DOHH2 (cell line): ENCODE measurements around the gene CNTN3.

ENCODE experiments used
- H3F3A ChIP-seq: fragments of 200-600 bp; sonication (generic), shearing (Covaris generic); 2 replicates; pipeline ENCODE4 v1.6.0; 2016; ENCODE audit warnings: antibody characterized with exemption, mild to moderate bottlenecking; ENCODE audit not compliant: control insufficient read depth, insufficient read depth
- H3K27ac ChIP-seq: fragments of 200-600 bp; sonication (generic); 2 replicates; pipeline ENCODE4 v1.5.1; 2014; ENCODE audit warnings: low read depth, mild to moderate bottlenecking, low read length, moderate library complexity
- H3K27me3 ChIP-seq: fragments of 200-600 bp; sonication (generic); 2 replicates; pipeline ENCODE4 v1.6.1; 2014; ENCODE audit warnings: mild to moderate bottlenecking, low read length, mixed read lengths; ENCODE audit not compliant: control insufficient read depth
- H3K36me3 ChIP-seq: fragments of 200-600 bp; sonication (generic); 2 replicates; pipeline ENCODE4 v1.6.1; 2014; ENCODE audit warnings: mild to moderate bottlenecking, low read length, moderate library complexity, mixed read lengths; ENCODE audit not compliant: control insufficient read depth
- H3K4me1 ChIP-seq: fragments of 200-600 bp; sonication (generic); 2 replicates; pipeline ENCODE4 v1.6.1; 2014; ENCODE audit warnings: mild to moderate bottlenecking, low read length, mixed read lengths; ENCODE audit not compliant: control insufficient read depth
- H3K4me2 ChIP-seq: fragments of 200-600 bp; sonication (generic); 2 replicates; pipeline ENCODE4 v1.6.0; 2014; ENCODE audit warnings: mild to moderate bottlenecking, low read length, moderate library complexity
- H3K4me3 ChIP-seq: fragments of 200-600 bp; sonication (generic); 2 replicates; pipeline ENCODE4 v1.5.1; 2014; ENCODE audit warnings: mild to moderate bottlenecking, low read length, mixed read lengths
- H3K79me2 ChIP-seq: fragments of 200-600 bp; sonication (generic); 2 replicates; pipeline ENCODE4 v1.6.1; 2014; ENCODE audit warnings: mild to moderate bottlenecking, low read length, mixed read lengths; ENCODE audit not compliant: control insufficient read depth
- H3K9me2 ChIP-seq: fragments of 200-600 bp; sonication (generic); replicated peaks from 2 replicates; pipeline ENCODE4 v1.6.1; 2014; ENCODE audit warnings: mild to moderate bottlenecking, low read length, mixed read lengths; ENCODE audit not compliant: control insufficient read depth
- H3K9me3 ChIP-seq: fragments of 200-600 bp; sonication (generic); 2 replicates; pipeline ENCODE4 v1.6.1; 2014; ENCODE audit warnings: antibody characterized with exemption, low read length, mixed read lengths; ENCODE audit not compliant: control insufficient read depth, insufficient read depth
- H4K20me1 ChIP-seq: fragments of 200-600 bp; sonication (generic); 2 replicates; pipeline ENCODE4 v1.6.0; 2014; ENCODE audit warnings: low read depth, mild to moderate bottlenecking, antibody characterized with exemption, low read length, moderate library complexity; ENCODE audit not compliant: control insufficient read depth, insufficient read depth
- EZH2phosphoT487 ChIP-seq: fragments of 200-600 bp; sonication (generic); IDR thresholded peaks from 2 replicates; pipeline ENCODE4 v1.6.1; 2017; ENCODE audit warnings: borderline replicate concordance, mild to moderate bottlenecking, antibody characterized with exemption, low read length, moderate library complexity, mixed read lengths
- TF ChIP-seq, protein P1 (sequence below): fragments of 200-600 bp; sonication (generic); IDR thresholded peaks from one replicate; pipeline ENCODE4 v1.5.1; 2014; ENCODE audit warnings: antibody characterized with exemption, mild to moderate bottlenecking, low read depth, low read length; ENCODE audit not compliant: poor library complexity, severe bottlenecking

Gene CNTN3

DNA sequence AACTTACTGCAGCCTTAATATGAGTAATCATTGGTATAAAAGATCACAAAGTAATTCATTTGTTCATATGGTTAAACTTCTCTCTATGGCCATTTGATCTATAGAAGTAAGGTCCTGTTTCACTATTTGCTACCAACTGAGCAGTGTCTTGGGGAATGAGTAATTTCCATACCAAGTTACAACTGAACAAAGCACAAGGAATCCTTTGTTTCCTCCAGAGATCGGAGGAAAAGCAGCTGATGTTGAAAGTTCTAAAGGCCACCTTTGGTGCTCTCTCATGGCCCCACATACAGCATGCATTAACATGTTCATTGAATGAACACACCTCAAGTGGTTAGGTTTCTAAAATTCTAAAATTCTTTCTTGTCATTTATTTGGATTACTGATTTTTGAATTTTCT, 7.1 kb upstream of the CNTN3 start:
- Histone ChIP-seq H3K36me3 (no peaks in the 10 kb centered on the region), H3K4me2 (no peak overlapping the region), H4K20me1 (no peaks in the 10 kb centered on the region), H3K9me2 (no peaks in the 10 kb centered on the region), H3K27ac (no peak overlapping the region), H3K79me2 (no peaks in the 10 kb centered on the region), H3K27me3 (no peaks in the 10 kb centered on the region), H3K9me3 (no peaks in the 10 kb centered on the region), H3K4me1 (no peaks in the 10 kb centered on the region), H3F3A (no peaks in the 10 kb centered on the region), H3K4me3 (no peak overlapping the region)
- TF ChIP-seq, protein P1, sequence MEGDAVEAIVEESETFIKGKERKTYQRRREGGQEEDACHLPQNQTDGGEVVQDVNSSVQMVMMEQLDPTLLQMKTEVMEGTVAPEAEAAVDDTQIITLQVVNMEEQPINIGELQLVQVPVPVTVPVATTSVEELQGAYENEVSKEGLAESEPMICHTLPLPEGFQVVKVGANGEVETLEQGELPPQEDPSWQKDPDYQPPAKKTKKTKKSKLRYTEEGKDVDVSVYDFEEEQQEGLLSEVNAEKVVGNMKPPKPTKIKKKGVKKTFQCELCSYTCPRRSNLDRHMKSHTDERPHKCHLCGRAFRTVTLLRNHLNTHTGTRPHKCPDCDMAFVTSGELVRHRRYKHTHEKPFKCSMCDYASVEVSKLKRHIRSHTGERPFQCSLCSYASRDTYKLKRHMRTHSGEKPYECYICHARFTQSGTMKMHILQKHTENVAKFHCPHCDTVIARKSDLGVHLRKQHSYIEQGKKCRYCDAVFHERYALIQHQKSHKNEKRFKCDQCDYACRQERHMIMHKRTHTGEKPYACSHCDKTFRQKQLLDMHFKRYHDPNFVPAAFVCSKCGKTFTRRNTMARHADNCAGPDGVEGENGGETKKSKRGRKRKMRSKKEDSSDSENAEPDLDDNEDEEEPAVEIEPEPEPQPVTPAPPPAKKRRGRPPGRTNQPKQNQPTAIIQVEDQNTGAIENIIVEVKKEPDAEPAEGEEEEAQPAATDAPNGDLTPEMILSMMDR: no peak
- TF ChIP-seq EZH2phosphoT487: no peak

DNA sequence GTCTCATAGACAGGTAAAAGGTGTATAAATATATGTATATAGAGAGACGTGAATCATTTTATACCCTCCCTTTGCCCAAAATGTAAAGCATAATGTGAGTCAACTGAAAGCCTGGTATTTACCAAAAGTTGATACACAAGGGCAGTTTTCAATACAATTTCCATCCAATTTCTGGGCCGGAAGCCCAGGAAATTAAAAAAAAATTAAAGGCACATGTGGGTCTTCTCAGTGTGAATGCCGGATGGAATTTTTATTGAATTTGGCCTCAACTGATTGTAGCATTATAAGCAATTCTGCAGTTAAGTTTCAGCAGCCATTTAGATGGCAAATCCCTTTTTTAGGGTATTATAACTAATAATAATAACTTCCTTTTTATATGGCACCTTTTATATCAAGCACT, 3.3 kb upstream of the CNTN3 start:
- Histone ChIP-seq H3K4me1 (no peaks in the 10 kb centered on the region), H3F3A (no peaks in the 10 kb centered on the region), H3K4me2 (no peak overlapping the region), H3K79me2 (no peaks in the 10 kb centered on the region), H3K27ac (no peak overlapping the region), H3K4me3 (no peak overlapping the region), H3K9me2 (no peaks in the 10 kb centered on the region), H4K20me1 (no peaks in the 10 kb centered on the region), H3K9me3 (peaks cover 9% of the 10 kb centered on the region; the same call in 1 of the 2 replicates), H3K36me3 (no peaks in the 10 kb centered on the region), H3K27me3 (no peaks in the 10 kb centered on the region)
- TF ChIP-seq EZH2phosphoT487: no peak
- TF ChIP-seq, protein P1: no peak

DNA sequence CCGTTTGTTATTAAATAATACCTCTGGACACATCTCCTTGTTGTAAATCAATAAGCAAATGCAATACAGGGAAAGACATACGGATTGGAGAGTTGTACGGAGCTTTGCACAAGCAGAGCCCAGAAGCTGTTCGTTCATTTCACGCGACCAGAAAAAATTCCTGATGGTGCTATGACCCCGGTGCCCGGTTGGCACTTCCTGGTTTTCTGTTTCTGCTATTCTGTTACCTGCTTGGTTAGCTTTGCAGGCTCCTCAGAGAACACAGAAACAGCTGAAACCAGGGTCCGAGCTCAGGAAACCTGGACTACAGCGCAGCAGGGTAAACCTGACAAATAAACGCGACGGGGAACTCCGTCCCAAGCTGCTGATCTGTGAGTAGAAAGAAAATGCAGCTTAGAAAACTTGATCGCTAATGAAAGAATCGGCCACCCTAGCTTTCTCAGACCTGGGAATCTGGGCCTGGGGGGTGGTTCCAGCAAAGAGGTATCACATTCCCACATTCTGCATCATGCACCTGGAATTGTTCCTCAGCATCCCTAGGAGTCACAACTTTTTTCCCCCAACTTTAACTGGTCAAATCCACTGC, 845 bp downstream of the CNTN3 start:
- no peak overlapping the region for H3K27ac ChIP-seq

More for the DNA sequence above, 845 bp downstream of the CNTN3 start:
- TF ChIP-seq EZH2phosphoT487: no peak
- TF ChIP-seq, protein P1: no peak
- no peaks in the 10 kb centered on the region for H4K20me1 ChIP-seq
- H3K79me2 ChIP-seq: no peaks in the 10 kb centered on the region
- H3F3A ChIP-seq: no peaks in the 10 kb centered on the region
- H3K36me3 ChIP-seq: no peaks in the 10 kb centered on the region
- H3K9me2 ChIP-seq: no peaks in the 10 kb centered on the region
- no peaks in the 10 kb centered on the region for H3K4me1 ChIP-seq
- no peaks in the 10 kb centered on the region for H3K27me3 ChIP-seq
- no peak overlapping the region for H3K4me2 ChIP-seq
- H3K9me3 ChIP-seq: peaks cover 9% of the 10 kb centered on the region; the same call in 1 of the 2 replicates
- H3K4me3 ChIP-seq: no peak overlapping the region
